ENCODE results near the gene ITM2C. TPM values are rescaled to one million over a fixed set of nuclear protein-coding genes. Genes with fewer than 3 reads are reported as not detected.

Gene ITM2C
- 10 to 100 TPM; 56.1 to 58.6 TPM for total RNA-seq
- 50.1 TPM for polyA plus RNA-seq

DNA sequence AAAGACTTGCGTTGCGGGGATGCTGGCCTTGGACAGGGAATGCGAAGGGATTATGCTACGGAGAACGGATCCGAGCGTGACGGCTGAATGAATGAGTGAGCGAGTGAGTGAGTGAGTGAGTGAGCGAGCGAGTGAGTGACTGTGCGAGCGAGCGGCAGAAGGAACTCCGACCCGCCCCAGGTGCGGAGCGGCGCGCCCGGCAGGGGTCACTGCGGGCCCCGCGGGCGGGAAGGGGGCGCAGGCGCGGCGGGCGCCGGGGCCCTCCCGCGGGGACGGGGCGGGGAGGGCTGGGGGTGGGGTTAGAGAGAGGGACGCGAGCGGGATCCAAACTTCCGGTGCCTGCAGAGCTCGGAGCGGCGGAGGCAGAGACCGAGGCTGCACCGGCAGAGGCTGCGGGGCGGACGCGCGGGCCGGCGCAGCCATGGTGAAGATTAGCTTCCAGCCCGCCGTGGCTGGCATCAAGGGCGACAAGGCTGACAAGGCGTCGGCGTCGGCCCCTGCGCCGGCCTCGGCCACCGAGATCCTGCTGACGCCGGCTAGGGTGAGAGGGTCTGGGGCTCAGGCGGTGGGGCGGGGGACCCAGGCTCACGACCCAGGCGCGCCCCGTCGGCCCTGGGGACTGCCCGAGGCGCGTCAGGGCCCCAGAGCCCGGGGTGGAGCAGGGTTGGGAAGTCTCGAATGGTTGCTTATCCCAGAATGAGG, at the start of gene ITM2C:
TSS of gene ITM2C (plus strand) at position 338 of the 702 bp plus-strand sequence. CDS start at position 422, 84 bp downstream.
- Histone ChIP-seq H3K27me3 (ENCODE audit: insufficient read depth, low read length, poor library complexity, severe bottlenecking) (no peaks in the 10 kb centered on the region), H3K4me1 (ENCODE audit: insufficient read depth, low read length) (peaks cover 41% of the 10 kb centered on the region), H3K36me3 (ENCODE audit: insufficient read depth, low read length) (no peaks in the 10 kb centered on the region), H3K4me3 (ENCODE audit: low read length) (peak within 1 kb of the TSS; percentile 65), H3K27ac (ENCODE audit: low read depth, low read length) (peak within 1 kb of the TSS; percentile 24), H3K9me3 (ENCODE audit: low read length) (no peaks in the 10 kb centered on the region)
- ChIA-PET POLR2A (interaction anchor here (0.6 to 2.1 kb wide), 3 partner anchors 10 to 14 kb away, joined by 3 to 8 read pairs (median 4); no protein-coding TSS in a partner anchor), CTCF (interaction anchor here (1.0 to 3.6 kb wide), 7 partner anchors 12 to 125 kb away, joined by 3 to 44 read pairs (median 7); no protein-coding TSS in a partner anchor)
- DNase-seq, result peak; percentile 63 to 82 (median 72)
- peak within 1 kb of the TSS; percentile 91 to 95 (median 94) for H3K4me3 Mint-ChIP-seq
- H3K27ac Mint-ChIP-seq, result peak within 1 kb of the TSS; percentile 81 to 98 (median 88)
- H3K4me1 Mint-ChIP-seq, result peaks cover 40 to 79% (median 49%) of the 10 kb centered on the region in 3 donors
- no peaks in the 10 kb centered on the region for H3K9me3 Mint-ChIP-seq
- H3K36me3 Mint-ChIP-seq, result peaks cover 0 to 2% (median 0%) of the 10 kb centered on the region in 3 donors
- H3K27me3 Mint-ChIP-seq, result peaks cover 3 to 6% of the 10 kb centered on the region in 2 donors

GRCh38 chr2:230815088-230815487, 49.7 kb upstream of the ITM2C start:
- POLR2A ChIA-PET, result no interaction called here
- H3K27me3 ChIP-seq (ENCODE audit: insufficient read depth, low read length, poor library complexity, severe bottlenecking), result no peaks in the 10 kb centered on the region
- no peak overlapping the region for H3K4me3 ChIP-seq (ENCODE audit: low read length)
- H3K4me3 Mint-ChIP-seq, result no peak overlapping the region
- peaks cover 5 to 92% (median 33%) of the 10 kb centered on the region in 3 donors for H3K36me3 Mint-ChIP-seq
- no peak for DNase-seq
- no peaks in the 10 kb centered on the region for H3K9me3 ChIP-seq (ENCODE audit: low read length)
- H3K36me3 ChIP-seq (ENCODE audit: insufficient read depth, low read length), result peaks cover 56% of the 10 kb centered on the region
- H3K27ac Mint-ChIP-seq, result peak overlapping the region in 6 of 8 donors; percentile 6 to 83 (median 53)
- no peaks in the 10 kb centered on the region for H3K4me1 ChIP-seq (ENCODE audit: insufficient read depth, low read length)
- H3K27me3 Mint-ChIP-seq, result no peaks in the 10 kb centered on the region
- H3K9me3 Mint-ChIP-seq, result no peaks in the 10 kb centered on the region
- CTCF ChIA-PET, result no interaction called here
- H3K27ac ChIP-seq (ENCODE audit: low read depth, low read length), result no peak overlapping the region
- peaks cover 4 to 6% (median 5%) of the 10 kb centered on the region in 3 donors for H3K4me1 Mint-ChIP-seq

DNA sequence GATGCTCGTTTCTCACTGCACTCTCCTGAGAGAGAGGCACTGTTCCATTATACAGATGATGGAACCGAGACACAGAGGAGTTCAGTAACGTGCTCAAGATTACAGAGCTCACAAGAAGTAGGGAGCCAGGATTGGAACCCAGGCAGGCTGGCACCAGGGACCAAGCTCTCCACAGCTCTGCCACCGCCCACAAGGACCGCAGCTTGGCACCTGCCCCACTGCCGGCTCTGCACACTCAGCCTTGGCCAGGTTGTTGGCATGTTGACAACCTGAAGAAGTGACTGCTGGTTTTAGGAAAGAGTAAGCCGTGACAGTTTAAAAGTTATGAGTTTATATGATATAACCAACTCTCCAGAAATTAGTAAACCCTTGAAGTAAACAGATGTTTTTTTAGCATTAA, 48.0 kb upstream of the ITM2C start:
- CTCF ChIA-PET, result interaction anchor here (1.1 to 1.5 kb wide), 4 partner anchors 17 to 173 kb away, joined by 3 to 5 read pairs (median 3); no protein-coding TSS in a partner anchor
- H3K27ac ChIP-seq (ENCODE audit: low read depth, low read length), result no peak overlapping the region
- H3K27ac Mint-ChIP-seq, result peak overlapping the region in 5 of 8 donors; percentile 6 to 61 (median 43)
- H3K36me3 Mint-ChIP-seq, result peaks cover 5 to 89% (median 36%) of the 10 kb centered on the region in 3 donors
- H3K4me1 ChIP-seq (ENCODE audit: insufficient read depth, low read length), result no peaks in the 10 kb centered on the region
- no peaks in the 10 kb centered on the region for H3K9me3 ChIP-seq (ENCODE audit: low read length)
- H3K27me3 Mint-ChIP-seq, result no peaks in the 10 kb centered on the region
- DNase-seq, result no peak
- peaks cover 44% of the 10 kb centered on the region for H3K36me3 ChIP-seq (ENCODE audit: insufficient read depth, low read length)
- POLR2A ChIA-PET, result no interaction called here
- peaks cover 4 to 6% (median 5%) of the 10 kb centered on the region in 3 donors for H3K4me1 Mint-ChIP-seq
- no peak overlapping the region for H3K4me3 ChIP-seq (ENCODE audit: low read length)
- H3K4me3 Mint-ChIP-seq, result no peak overlapping the region
- no peaks in the 10 kb centered on the region for H3K27me3 ChIP-seq (ENCODE audit: insufficient read depth, low read length, poor library complexity, severe bottlenecking)
- H3K9me3 Mint-ChIP-seq, result no peaks in the 10 kb centered on the region

DNA sequence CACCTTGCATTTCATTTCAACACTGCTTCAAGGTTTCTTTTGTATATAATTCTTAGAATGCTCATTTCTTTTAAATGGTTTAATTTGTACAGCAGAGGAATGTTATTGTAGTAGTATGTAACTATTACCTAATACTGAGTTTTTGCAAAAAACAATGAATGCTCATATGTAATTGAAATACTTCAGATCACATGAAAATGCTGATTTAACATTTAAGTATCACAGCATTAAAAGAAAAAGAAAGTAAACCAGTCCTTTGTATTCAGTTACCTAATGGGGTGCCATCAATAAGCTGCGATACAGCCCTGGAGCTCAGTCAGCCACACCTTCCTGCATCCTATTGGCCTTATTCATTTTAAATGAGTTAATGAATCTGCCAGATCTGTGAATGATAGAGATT, 45.3 kb upstream of the ITM2C start:
- Mint-ChIP-seq H3K4me3 (no peak overlapping the region), H3K36me3 (peaks cover 5 to 68% (median 25%) of the 10 kb centered on the region in 3 donors), H3K4me1 (peaks cover 3% of the 10 kb centered on the region in 3 donors), H3K27me3 (peaks cover 0 to under 1% of the 10 kb centered on the region in 2 donors), H3K27ac (no peak overlapping the region), H3K9me3 (no peaks in the 10 kb centered on the region)
- POLR2A ChIA-PET, result no interaction called here
- no peaks in the 10 kb centered on the region for H3K27me3 ChIP-seq (ENCODE audit: insufficient read depth, low read length, poor library complexity, severe bottlenecking)
- H3K4me3 ChIP-seq (ENCODE audit: low read length), result no peak overlapping the region
- no peaks in the 10 kb centered on the region for H3K9me3 ChIP-seq (ENCODE audit: low read length)
- CTCF ChIA-PET, result interaction anchor here (1.4 kb wide), 1 partner anchor 168 kb away, joined by 4 read pairs; no protein-coding TSS in a partner anchor
- no peaks in the 10 kb centered on the region for H3K4me1 ChIP-seq (ENCODE audit: insufficient read depth, low read length)
- peaks cover 26% of the 10 kb centered on the region for H3K36me3 ChIP-seq (ENCODE audit: insufficient read depth, low read length)
- no peak for DNase-seq
- no peak overlapping the region for H3K27ac ChIP-seq (ENCODE audit: low read depth, low read length)

DNA sequence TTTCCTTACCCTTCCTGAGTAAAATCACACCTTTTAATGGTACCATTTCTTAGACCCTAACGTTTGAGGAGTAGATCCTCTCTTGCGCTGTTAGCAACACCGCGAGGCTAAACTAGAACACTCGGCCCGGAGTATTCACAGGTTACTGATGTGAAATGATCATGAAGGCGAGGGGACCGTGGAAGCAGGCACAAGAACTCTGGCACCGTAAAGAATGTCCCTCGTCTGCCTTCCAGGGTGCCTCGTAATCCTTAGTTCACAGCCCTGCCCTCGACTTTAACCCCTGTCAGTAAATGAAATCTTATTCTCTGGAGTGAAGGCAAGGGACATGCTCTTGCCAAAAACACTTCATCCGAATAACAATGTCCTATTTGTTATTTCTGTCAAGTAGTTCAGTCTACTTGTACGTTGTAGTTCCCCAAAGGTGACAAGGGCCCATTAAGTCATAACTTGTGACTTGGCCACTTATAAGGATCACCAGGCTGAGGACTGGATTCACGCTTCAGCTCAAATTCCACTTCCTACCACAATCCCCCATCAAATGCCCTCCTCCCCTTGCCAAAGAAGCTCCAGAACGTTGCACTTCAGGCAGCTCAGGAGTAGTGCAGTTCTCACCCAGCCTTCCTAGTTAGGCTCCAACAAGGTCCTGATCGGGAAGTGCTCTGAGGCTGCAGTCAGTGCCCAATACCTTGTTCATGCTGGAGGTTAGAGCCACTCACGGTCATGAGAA, 43.3 kb upstream of the ITM2C start:
- DNase-seq, result no peak
- no peaks in the 10 kb centered on the region for H3K9me3 Mint-ChIP-seq
- H3K27me3 Mint-ChIP-seq, result peaks cover 10 to 17% of the 10 kb centered on the region in 2 donors
- Histone ChIP-seq H3K36me3 (ENCODE audit: insufficient read depth, low read length) (peaks cover 22% of the 10 kb centered on the region), H3K27me3 (ENCODE audit: insufficient read depth, low read length, poor library complexity, severe bottlenecking) (peaks cover 6% of the 10 kb centered on the region), H3K4me1 (ENCODE audit: insufficient read depth, low read length) (no peaks in the 10 kb centered on the region), H3K9me3 (ENCODE audit: low read length) (no peaks in the 10 kb centered on the region), H3K4me3 (ENCODE audit: low read length) (no peak overlapping the region), H3K27ac (ENCODE audit: low read depth, low read length) (no peak overlapping the region)
- H3K4me1 Mint-ChIP-seq, result peaks cover 5 to 7% (median 6%) of the 10 kb centered on the region in 3 donors
- ChIA-PET POLR2A (no interaction called here), CTCF (interaction anchor here (1.0 to 4.3 kb wide), 4 partner anchors 27 to 232 kb away, joined by 3 to 65 read pairs (median 12); no protein-coding TSS in a partner anchor)
- H3K4me3 Mint-ChIP-seq, result no peak overlapping the region
- H3K27ac Mint-ChIP-seq, result peak overlapping the region in 2 of 8 donors; percentile 15 to 47
- H3K36me3 Mint-ChIP-seq, result peaks cover 5 to 50% (median 24%) of the 10 kb centered on the region in 3 donors

GRCh38 chr2:230821991-230822520, 42.7 kb upstream of the ITM2C start:
- Mint-ChIP-seq H3K36me3 (peaks cover 5 to 43% (median 24%) of the 10 kb centered on the region in 3 donors), H3K4me1 (peaks cover 5 to 8% (median 7%) of the 10 kb centered on the region in 3 donors), H3K27me3 (peaks cover 16 to 23% of the 10 kb centered on the region in 2 donors), H3K4me3 (no peak overlapping the region), H3K27ac (peak overlapping the region in 2 of 8 donors; percentile 23 to 72), H3K9me3 (no peaks in the 10 kb centered on the region)
- Histone ChIP-seq H3K4me1 (ENCODE audit: insufficient read depth, low read length) (no peaks in the 10 kb centered on the region), H3K4me3 (ENCODE audit: low read length) (no peak overlapping the region), H3K9me3 (ENCODE audit: low read length) (no peaks in the 10 kb centered on the region), H3K27me3 (ENCODE audit: insufficient read depth, low read length, poor library complexity, severe bottlenecking) (peaks cover 7% of the 10 kb centered on the region), H3K36me3 (ENCODE audit: insufficient read depth, low read length) (peaks cover 16% of the 10 kb centered on the region), H3K27ac (ENCODE audit: low read depth, low read length) (no peak overlapping the region)
- DNase-seq, result no peak
- ChIA-PET POLR2A (no interaction called here), CTCF (interaction anchor here (1.0 to 4.3 kb wide), 6 partner anchors 16 to 231 kb away, joined by 3 to 65 read pairs (median 6); no protein-coding TSS in a partner anchor)

DNA sequence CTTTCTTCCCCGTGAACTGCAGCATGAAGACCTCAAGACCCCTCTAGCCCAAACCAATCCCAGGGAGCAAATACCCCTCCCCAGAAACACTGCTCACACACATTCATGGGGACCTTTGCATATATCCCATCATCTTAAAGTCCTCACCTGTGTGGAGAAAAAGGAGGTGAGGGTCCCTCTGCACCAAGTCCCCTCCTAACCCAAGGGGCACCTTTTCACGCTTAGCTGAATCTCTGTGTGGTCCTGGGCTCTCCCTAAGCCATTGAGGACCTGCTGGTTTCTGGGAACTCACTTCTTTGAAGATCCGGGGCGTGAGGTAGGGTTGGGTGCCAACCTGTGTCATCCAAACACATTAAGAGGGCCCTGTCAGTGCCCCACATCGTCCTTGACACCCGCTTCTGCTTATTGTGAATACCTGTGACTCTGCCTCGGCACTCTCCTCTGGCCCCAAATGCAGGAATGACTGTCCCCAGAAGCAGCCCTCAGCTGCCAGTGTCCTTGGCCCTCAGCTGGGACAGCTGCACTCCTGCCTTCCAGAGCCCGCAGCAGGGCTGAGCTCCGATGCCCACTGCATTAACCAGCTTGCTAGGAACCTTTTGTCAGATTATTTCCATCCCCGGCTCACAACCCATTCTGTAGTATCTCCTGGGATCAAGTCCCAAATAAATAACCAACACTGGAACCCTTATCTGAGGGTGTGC, 41.3 kb upstream of the ITM2C start:
- H3K9me3 ChIP-seq (ENCODE audit: low read length), result no peaks in the 10 kb centered on the region
- Mint-ChIP-seq H3K4me1 (peaks cover 5 to 13% (median 7%) of the 10 kb centered on the region in 3 donors), H3K4me3 (no peak overlapping the region), H3K36me3 (peaks cover 5 to 31% (median 17%) of the 10 kb centered on the region in 3 donors), H3K27ac (peak overlapping the region in 1 of 8 donors; percentile 33), H3K9me3 (no peaks in the 10 kb centered on the region), H3K27me3 (peaks cover 24 to 25% of the 10 kb centered on the region in 2 donors)
- no peak overlapping the region for H3K27ac ChIP-seq (ENCODE audit: low read depth, low read length)
- peaks cover 5% of the 10 kb centered on the region for H3K36me3 ChIP-seq (ENCODE audit: insufficient read depth, low read length)
- CTCF ChIA-PET, result interaction anchor here (0.9 to 4.3 kb wide), 21 partner anchors 10 to 642 kb away, joined by 3 to 65 read pairs (median 6); no protein-coding TSS in a partner anchor
- H3K27me3 ChIP-seq (ENCODE audit: insufficient read depth, low read length, poor library complexity, severe bottlenecking), result peaks cover 17% of the 10 kb centered on the region
- no peak overlapping the region for H3K4me3 ChIP-seq (ENCODE audit: low read length)
- POLR2A ChIA-PET, result no interaction called here
- no peak for DNase-seq
- H3K4me1 ChIP-seq (ENCODE audit: insufficient read depth, low read length), result no peaks in the 10 kb centered on the region
